SKM-1 (cell line): ENCODE results near the gene LPAR5.

Experiments
- DNase-seq: peaks from one replicate; lab custom pipeline; 2025; ENCODE audit not compliant: unreplicated experiment; lab: John Stamatoyannopoulos, UW

The LPAR5 gene

GRCh38 chr12:6635856-6636531 is at the start of gene LPAR5:
TSS of gene LPAR5 (minus strand) at chr12:6635959. CDS start at chr12:6621248, 14,711 bp downstream.
- no peak for DNase-seq

DNA sequence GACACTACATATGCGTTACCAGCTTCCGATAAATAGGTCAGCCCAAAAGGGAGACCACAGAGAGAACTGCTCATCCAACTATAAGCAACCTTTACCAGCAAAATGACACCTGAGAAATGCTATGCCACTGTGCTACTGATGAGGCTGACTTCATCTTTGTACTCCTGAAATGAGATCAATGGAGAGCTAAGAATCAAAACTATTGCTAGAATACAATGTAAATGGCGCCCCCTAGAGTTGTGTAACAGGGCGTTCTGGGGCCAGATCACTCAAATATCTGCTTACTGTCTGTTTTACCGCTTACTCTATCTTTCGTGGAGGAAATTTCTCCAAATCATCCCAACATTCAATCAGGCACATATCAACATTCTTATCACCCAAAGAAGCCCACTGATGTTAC is 48.9 kb upstream of the LPAR5 start:
- DNase-seq = no peak

DNA sequence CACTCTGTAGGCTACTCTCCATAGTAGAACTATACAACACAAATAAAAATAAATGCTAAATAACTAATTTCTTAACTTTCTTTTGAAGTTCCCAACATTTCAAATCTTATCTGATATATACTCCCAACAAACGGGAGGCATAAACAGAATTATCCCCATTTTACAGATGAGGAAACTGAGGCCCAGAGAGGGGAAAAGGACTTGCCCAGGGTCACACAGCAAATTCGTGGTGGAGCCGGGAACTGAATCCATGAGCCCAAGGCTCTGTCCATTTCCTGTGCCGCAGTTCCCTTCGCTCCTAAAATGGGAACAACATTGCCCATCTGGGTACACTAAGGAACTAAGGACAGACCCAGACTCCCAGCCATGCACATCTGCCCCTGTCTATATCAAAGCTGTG is 41.2 kb upstream of the LPAR5 start:
- no peak for DNase-seq

DNA sequence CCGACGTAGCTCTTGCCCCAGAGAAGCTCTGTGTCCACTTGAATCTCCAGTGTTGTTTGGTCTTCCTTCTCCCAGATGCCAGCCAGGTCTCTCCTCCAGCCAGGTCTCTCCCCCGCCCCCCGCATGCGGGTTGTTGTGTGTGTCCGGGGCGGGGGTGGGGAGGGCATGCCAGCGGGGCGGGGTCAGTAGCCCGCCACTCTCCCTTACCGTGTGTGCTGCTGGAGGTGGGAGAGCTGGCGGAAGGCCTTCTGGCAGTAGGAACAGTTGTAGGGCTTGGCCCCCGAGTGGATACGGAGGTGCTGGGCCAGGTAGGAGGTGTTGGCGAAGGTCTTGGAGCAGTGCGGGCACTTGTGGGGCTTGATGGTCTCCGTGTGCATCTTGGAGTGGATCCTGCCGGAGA is 36.4 kb upstream of the LPAR5 start:
- DNase-seq = no peak

- no peak for DNase-seq
Observed at GRCh38 chr12:6667559-6668210, 31.9 kb upstream of the LPAR5 start.

DNA sequence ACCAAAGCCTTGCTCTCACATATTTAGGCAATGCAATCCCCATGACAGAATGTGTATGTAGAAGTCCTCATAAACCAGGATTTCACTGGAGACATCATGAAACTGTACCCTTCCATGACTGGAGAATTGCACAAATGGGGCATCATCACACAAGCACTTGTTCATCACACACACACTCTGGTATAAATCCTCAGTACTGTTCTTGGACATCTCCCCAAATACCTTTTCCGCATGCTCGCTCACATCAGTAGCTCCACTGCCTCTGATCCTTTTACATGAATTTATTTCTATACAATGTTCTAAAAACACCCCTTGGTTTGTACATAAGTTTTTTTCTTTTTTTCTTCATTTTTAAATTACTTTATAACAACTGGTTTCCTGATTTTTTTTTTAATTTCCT is 30.5 kb upstream of the LPAR5 start:
- no peak for DNase-seq

DNA sequence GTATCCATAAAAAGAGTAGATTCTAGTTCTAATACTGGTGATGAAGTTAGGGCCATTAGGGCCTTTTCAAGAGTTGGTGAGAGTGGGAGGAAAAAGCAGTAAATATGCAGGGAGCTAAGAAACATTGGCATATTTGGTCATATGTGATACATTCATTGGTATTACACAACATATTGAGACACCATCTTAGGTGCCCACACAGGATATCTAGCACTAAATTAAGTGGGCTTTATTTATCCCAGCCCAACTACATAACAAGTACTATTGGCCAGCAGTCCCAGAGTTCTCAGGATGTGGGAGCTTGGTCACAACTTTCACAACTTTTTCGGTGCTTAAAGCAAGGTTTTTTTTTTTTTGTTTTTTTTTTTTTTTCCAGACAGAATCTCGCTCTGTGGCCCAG is 29.1 kb upstream of the LPAR5 start:
- no peak for DNase-seq

DNA sequence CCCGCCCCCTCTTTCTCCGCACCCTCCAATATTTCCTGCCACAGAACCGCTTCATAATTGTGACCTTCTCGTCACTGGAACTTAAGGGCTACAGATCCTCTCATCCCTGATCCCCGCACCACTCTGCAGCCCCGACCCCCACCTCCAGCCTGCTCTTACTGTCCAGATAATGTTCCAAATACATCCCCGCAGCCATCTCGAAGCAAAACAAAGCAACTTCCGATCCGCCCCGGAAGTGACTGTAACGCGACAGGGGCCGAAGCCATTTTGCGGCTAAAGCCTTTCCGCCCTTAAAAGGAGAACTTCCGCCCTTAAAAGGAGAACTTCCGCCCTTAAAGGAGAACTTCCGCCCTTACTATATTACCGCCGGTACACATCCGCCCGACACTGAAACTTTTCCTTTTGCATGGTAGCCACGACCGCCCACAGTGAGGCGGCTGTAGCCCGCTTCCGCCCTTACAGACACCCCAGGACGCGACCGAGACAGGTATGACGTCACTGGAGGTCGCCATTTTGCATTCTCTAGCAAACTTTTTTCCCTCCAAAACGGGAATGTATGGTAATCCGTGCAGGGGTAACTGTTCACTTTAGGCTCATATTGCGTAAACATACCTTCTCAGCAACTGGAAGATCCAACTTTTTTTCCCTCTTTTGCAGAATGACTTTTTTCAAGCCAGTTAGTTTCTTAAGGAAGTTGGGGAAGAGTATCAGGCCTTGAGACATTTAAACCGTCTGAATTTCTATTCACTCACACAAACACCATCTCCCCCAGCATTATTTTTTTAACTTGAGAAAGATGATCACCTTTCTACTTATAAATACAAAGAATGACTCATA is 27.4 kb upstream of the LPAR5 start, which contains the start of gene ING4:
ING4 (minus strand) TSS at position 214 of the 837 bp plus-strand sequence; CDS start at position 196, 18 bp downstream.
- peak; percentile 80 for DNase-seq

DNA sequence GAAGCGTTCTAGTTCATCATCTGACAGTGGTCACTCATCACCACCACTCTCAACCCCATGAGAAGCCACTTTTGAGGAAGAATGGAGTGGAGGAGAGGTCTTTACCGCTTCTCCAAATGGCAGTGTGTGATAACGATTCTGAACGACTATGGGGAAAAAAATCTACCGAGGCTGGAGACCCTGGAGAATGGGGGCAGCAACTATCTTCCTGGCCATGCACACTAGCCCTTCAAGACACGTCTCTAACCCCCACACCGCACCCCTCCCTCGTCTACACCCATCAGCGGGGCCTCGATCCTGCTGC is 26.8 kb upstream of the LPAR5 start:
- no peak for DNase-seq

DNA sequence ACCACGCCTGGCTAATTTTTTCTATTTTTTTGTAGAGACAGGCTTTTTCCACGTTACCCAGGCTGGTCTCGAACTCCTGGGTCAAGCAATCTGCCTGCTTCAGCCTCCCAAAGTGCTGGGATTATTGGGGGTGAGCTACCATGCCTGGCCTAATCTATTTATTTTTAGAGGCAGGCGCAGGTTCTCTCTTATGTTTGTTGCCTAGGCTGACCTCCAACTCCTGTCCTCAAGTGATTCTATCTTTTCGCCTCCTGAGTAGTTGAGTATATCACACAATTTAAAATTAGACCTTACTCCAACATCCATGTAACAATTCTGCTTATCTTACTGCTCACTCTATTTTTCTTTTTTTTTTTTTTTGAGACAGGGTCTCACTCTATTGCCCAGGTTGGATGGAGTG is 18.2 kb upstream of the LPAR5 start:
- no peak for DNase-seq

- DNase-seq = no peak
Observed at GRCh38 chr12:6653342-6653741, 17.6 kb upstream of the LPAR5 start.

DNA sequence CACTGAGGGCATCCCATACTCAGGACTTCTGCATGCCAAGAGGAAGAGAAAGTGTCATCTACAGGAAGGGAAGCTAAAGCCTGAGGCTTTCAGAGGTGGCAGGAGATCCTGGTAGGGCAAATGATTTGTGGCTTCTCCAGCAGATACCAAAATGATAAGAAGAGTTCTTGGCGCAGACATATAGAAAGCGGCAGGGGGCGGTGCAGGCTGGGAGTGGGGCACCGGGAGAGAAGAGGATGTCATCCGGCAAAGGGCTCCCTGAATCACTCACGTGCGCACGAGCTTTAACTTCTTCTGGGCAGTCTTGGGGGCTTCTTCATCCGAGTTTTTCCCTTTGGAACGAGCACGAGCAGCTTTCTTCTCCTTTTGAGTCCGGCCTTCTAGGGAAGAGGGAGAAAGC is 16.6 kb upstream of the LPAR5 start:
- no peak for DNase-seq

GRCh38 chr12:6650832-6651231 is 15.1 kb upstream of the LPAR5 start:
- DNase-seq = no peak

GRCh38 chr12:6647083-6647604 is 11.4 kb upstream of the LPAR5 start, which contains the start of gene ACRBP:
TSS of gene ACRBP (minus strand) at chr12:6647432. CDS start at chr12:6647366, 66 bp downstream.
- no peak for DNase-seq

- no peak for DNase-seq
Observed at GRCh38 chr12:6646276-6647082, 10.7 kb upstream of the LPAR5 start.

GRCh38 chr12:6644903-6645302 is 9.1 kb upstream of the LPAR5 start:
- DNase-seq = no peak

- peak; percentile 55 for DNase-seq
Observed at GRCh38 chr12:6644257-6644596, 8.5 kb upstream of the LPAR5 start.

- DNase-seq = peak; percentile 28
Observed at GRCh38 chr12:6643569-6644256, 8.0 kb upstream of the LPAR5 start.

GRCh38 chr12:6641131-6641530 is 5.4 kb upstream of the LPAR5 start:
- no peak for DNase-seq

- DNase-seq = no peak
Observed at GRCh38 chr12:6640497-6640896, 4.7 kb upstream of the LPAR5 start.
